Right lobe of liver (tissue), 4 donors: ENCODE data around the gene PTGS1.

Source experiments
- POLR2A ChIP-seq: fragments of 450-650 bp; IDR thresholded peaks from one replicate; pipeline ENCODE4 v1.6.1; 2017; ENCODE audit warnings: antibody characterized with exemption, mild to moderate bottlenecking
- TF ChIP-seq, protein P1 (sequence below), 4 donors: fragments of 200-600 bp in 3 of 4; fragments of 450-650 bp in 1 of 4; IDR thresholded peaks; one replicate each; pipeline versions ENCODE4 v1.5.1 to v1.8.0; 2016 to 2022; ENCODE audit warnings: antibody characterized with exemption in 4 of 4, mild to moderate bottlenecking in 2 of 4
- donor health status: DM: no; HTN: no; CAD: no.
- donor health status: DM: no; HTN: no; CAD: no.
- donor health status: DM: no; HTN: yes; CAD: no.

DNA sequence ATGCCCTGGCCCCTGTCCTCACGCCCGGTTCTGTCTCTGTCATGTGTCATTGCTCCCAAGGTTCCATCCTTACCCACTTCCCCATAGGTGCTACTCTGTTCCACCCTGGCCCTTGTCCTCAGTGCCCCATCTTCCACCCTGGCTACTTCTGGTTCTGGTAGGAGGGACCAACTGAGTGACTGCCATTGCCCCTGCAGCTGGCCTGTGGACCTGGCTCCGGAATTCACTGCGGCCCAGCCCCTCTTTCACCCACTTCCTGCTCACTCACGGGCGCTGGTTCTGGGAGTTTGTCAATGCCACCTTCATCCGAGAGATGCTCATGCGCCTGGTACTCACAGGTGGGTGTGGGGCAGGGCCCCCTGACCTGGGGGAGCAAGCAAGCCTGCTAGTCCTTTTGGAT, 7.4 kb downstream of the PTGS1 start:
- TF ChIP-seq, protein P1, sequence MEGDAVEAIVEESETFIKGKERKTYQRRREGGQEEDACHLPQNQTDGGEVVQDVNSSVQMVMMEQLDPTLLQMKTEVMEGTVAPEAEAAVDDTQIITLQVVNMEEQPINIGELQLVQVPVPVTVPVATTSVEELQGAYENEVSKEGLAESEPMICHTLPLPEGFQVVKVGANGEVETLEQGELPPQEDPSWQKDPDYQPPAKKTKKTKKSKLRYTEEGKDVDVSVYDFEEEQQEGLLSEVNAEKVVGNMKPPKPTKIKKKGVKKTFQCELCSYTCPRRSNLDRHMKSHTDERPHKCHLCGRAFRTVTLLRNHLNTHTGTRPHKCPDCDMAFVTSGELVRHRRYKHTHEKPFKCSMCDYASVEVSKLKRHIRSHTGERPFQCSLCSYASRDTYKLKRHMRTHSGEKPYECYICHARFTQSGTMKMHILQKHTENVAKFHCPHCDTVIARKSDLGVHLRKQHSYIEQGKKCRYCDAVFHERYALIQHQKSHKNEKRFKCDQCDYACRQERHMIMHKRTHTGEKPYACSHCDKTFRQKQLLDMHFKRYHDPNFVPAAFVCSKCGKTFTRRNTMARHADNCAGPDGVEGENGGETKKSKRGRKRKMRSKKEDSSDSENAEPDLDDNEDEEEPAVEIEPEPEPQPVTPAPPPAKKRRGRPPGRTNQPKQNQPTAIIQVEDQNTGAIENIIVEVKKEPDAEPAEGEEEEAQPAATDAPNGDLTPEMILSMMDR (IDR thresholded peaks at IDR 0.05), result no peak
- no peak for TF ChIP-seq POLR2A
